K562 (cell line): Measurements from ENCODE around the gene AKT3. TPM values are rescaled to one million over a fixed set of nuclear protein-coding genes. Genes with fewer than 3 reads are reported as not detected.

ENCODE experiments used
- ATAC-seq: fragments of 200-7000 bp; cut with Tn5 transposase; 3 replicates; pipeline ENCODE4 v1.9.1; 2020; ENCODE audit warnings: moderate library complexity
- BruUV-seq: library from RNA; stranded (reverse); fragments of 400-500 nt; replicated peaks from 2 replicates; lab custom pipeline; 2021; lab: Mats Ljungman, UMichigan
- CTCF ChIA-PET: fragments of 300-600 bp; formaldehyde crosslinking; extraction: SDS; loops from one replicate; lab custom pipeline; 2021; ENCODE audit warnings: low intra/inter-chr PET ratio; lab: Yijun Ruan, JAX
- POLR2A ChIA-PET: fragments of 300-600, 350-650 bp; sonication (Branson Sonifier 250); formaldehyde crosslinking; extraction: SDS; loops from one replicate; lab custom pipeline; 2021; ENCODE audit warnings: antibody characterized with exemption, inconsistent platforms; lab: Yijun Ruan, JAX
- DNase-seq, 4 experiments: peaks; one replicate each; pipeline versions ENCODE4 v3.0.0 to v3.0.0-alpha.2; 2011 to 2018; ENCODE audit warnings: low spot score in 3 of 4, mixed read lengths in 3 of 4; ENCODE audit errors: extremely low read depth in 1 of 4
- FAIRE-seq: peaks from 2 replicates; lab custom pipeline; 2011; peaks lifted over from hg19 to GRCh38; lab: Jason Lieb, UNC
- H2AFZ ChIP-seq: 2 replicates; pipeline ENCODE4 v1.6.0; 2011; ENCODE audit warnings: low read depth, low read length, control low read depth, inconsistent platforms
- H3K27ac ChIP-seq: fragments of 200-600 bp; 3 replicates; pipeline ENCODE4 v1.8.0; 2011; ENCODE audit warnings: low read depth, mild to moderate bottlenecking, control low read depth, inconsistent platforms, low read length, moderate library complexity, mixed read lengths; ENCODE audit errors: extremely low read depth
- H3K27me3 ChIP-seq, 2 experiments: fragments of 300-600 bp in 1 of 2; 2 replicates in 1 of 2; 3 replicates in 1 of 2; pipeline versions ENCODE4 v1.6.0 to v1.8.0; 2011; ENCODE audit warnings: inconsistent platforms in 2 of 2, low read length in 2 of 2, mild to moderate bottlenecking in 1 of 2, mixed read lengths in 1 of 2, moderate library complexity in 1 of 2; ENCODE audit not compliant: control insufficient read depth in 2 of 2, insufficient read depth in 2 of 2
- H3K36me3 ChIP-seq: fragments of 300-600 bp; 3 replicates; pipeline ENCODE4 v1.8.0; 2011; ENCODE audit warnings: mild to moderate bottlenecking, low read length, inconsistent platforms; ENCODE audit not compliant: control insufficient read depth, insufficient read depth
- H3K4me1 ChIP-seq, 2 experiments: fragments of 200-600 bp in 1 of 2; replicated peaks in 1 of 2; 2 replicates in 1 of 2; 3 replicates in 1 of 2; pipeline versions ENCODE4 v1.5.1 to v1.8.0; 2011; ENCODE audit warnings: inconsistent platforms in 2 of 2, low read length in 2 of 2, mild to moderate bottlenecking in 1 of 2, mixed read lengths in 1 of 2, moderate library complexity in 1 of 2; ENCODE audit not compliant: control insufficient read depth in 2 of 2, insufficient read depth in 2 of 2
- H3K4me2 ChIP-seq: 2 replicates; pipeline ENCODE4 v1.6.1; 2011; ENCODE audit warnings: low read length, control low read depth, inconsistent platforms, mixed read lengths; ENCODE audit not compliant: insufficient read depth
- H3K4me3 ChIP-seq: fragments of 200-600 bp; sonication (generic), shearing (Covaris generic); 2 replicates; pipeline ENCODE4 v1.5.1; 2016; ENCODE audit warnings: control low read depth, inconsistent platforms
- H3K79me2 ChIP-seq: fragments of 200-600 bp; 3 replicates; pipeline ENCODE4 v1.8.0; 2011; ENCODE audit warnings: low read length, inconsistent platforms; ENCODE audit not compliant: control insufficient read depth, insufficient read depth
- H3K9ac ChIP-seq, 2 experiments: 2 replicates each; pipeline versions ENCODE4 v1.6.0 to v1.6.1; 2011; ENCODE audit warnings: low read depth in 2 of 2, low read length in 2 of 2, control low read depth in 1 of 2, inconsistent platforms in 1 of 2, mild to moderate bottlenecking in 1 of 2, mixed read lengths in 1 of 2; ENCODE audit not compliant: insufficient read depth in 1 of 2
- H3K9me1 ChIP-seq: one replicate; pipeline ENCODE4 v1.6.0; 2011; ENCODE audit warnings: inconsistent platforms, mild to moderate bottlenecking, low read length, moderate library complexity; ENCODE audit not compliant: control insufficient read depth, insufficient read depth
- H3K9me3 ChIP-seq: replicated peaks from 2 replicates; pipeline ENCODE4 v1.5.1; 2011; ENCODE audit warnings: low read depth, low read length, inconsistent platforms; ENCODE audit not compliant: control insufficient read depth, insufficient read depth
- H4K20me1 ChIP-seq: replicated peaks from 2 replicates; pipeline ENCODE4 v1.6.1; 2011; ENCODE audit warnings: low read length, inconsistent platforms, mixed read lengths; ENCODE audit not compliant: control insufficient read depth, insufficient read depth
- ATF2 ChIP-seq: sonication (generic); formaldehyde crosslinking; IDR thresholded peaks from 2 replicates; pipeline ENCODE4 v1.8.1; 2022; ENCODE audit warnings: missing genetic modification reagents
- CBX8 ChIP-seq: fragments of 200-600 bp; sonication (generic); IDR thresholded peaks from 2 replicates; pipeline ENCODE4 v1.6.1; 2012; ENCODE audit warnings: borderline replicate concordance, mixed run types, low read depth, mild to moderate bottlenecking, moderate library complexity, mixed read lengths, low read length, control low read depth, inconsistent platforms; ENCODE audit not compliant: poor library complexity, severe bottlenecking; ENCODE audit errors: extremely low read depth
- DIDO1 ChIP-seq: fragments of 450-650 bp; IDR thresholded peaks from 2 replicates; pipeline ENCODE4 v1.6.1; 2016; ENCODE audit warnings: low read depth, missing biosample characterization, missing genetic modification characterization
- KLF1 ChIP-seq: fragments of 450-650 bp; IDR thresholded peaks from 2 replicates; pipeline ENCODE4 v1.6.1; 2016; ENCODE audit warnings: missing genetic modification characterization, missing compliant biosample characterization
- KLF16 ChIP-seq: IDR thresholded peaks from 2 replicates; pipeline ENCODE4 v1.6.1; 2016; ENCODE audit warnings: antibody characterized with exemption
- MXI1 ChIP-seq: IDR thresholded peaks from 2 replicates; pipeline ENCODE4 v1.6.1; 2011; ENCODE audit warnings: low read depth, mild to moderate bottlenecking, improper control_type of control experiment, low read length
- NCOA1 ChIP-seq: fragments of 450-650 bp; IDR thresholded peaks from 2 replicates; pipeline ENCODE4 v1.6.1; 2016; ENCODE audit warnings: low read depth
- NCOA4 ChIP-seq: fragments of 450-650 bp; IDR thresholded peaks from 2 replicates; pipeline ENCODE4 v1.6.1; 2018; ENCODE audit warnings: mild to moderate bottlenecking; ENCODE audit not compliant: partially characterized antibody
- PATZ1 ChIP-seq: fragments of 250-450 bp; sonication (Bioruptor Pico); IDR thresholded peaks from 2 replicates; pipeline ENCODE4 v1.5.0; 2020; ENCODE audit warnings: mild to moderate bottlenecking, borderline replicate concordance
- RCOR1 ChIP-seq, 2 experiments: IDR thresholded peaks; 2 replicates each; pipeline ENCODE4 v1.6.1; 2012; ENCODE audit warnings: low read depth in 2 of 2, low read length in 2 of 2, borderline replicate concordance in 1 of 2, improper control_type of control experiment in 1 of 2
- SIRT6 ChIP-seq: IDR thresholded peaks from one replicate; pipeline ENCODE4 v1.6.1; 2012; ENCODE audit warnings: low read depth, mild to moderate bottlenecking, control low read depth, inconsistent platforms, low read length, moderate library complexity
- SP1 ChIP-seq: sonication (generic); formaldehyde crosslinking; IDR thresholded peaks from 2 replicates; pipeline ENCODE4 v1.8.1; 2022; ENCODE audit warnings: mild to moderate bottlenecking, missing genetic modification reagents
- TRIM28 ChIP-seq: fragments of 450-650 bp; IDR thresholded peaks from 2 replicates; pipeline ENCODE4 v1.6.1; 2017
- ZNF586 ChIP-seq: fragments of 450-650 bp; formaldehyde crosslinking; conservative IDR thresholded peaks from 2 replicates; pipeline ENCODE4 v1.4.0; 2020; ENCODE audit warnings: mild to moderate bottlenecking, moderate library complexity
- ZNF644 ChIP-seq: fragments of 200-800 bp; sonication (Bioruptor generic); IDR thresholded peaks from 2 replicates; pipeline ENCODE4 v1.6.1; 2016; ENCODE audit warnings: low read depth, missing genetic modification characterization, missing compliant biosample characterization
- WGBS: fragments of 100-300 bp; shearing (Covaris generic); methylation state at CpG from one replicate; pipeline ENCODE4 v1.1.6; 2016; ENCODE audit warnings: low coverage, mixed read lengths; ENCODE audit not compliant: insufficient coverage; ENCODE audit errors: missing lambda C conversion rate; 5-methylcytosine and 5-hydroxymethylcytosine counted together
- in situ Hi-C: fragments of 300-500 bp; cut with MboI; formaldehyde crosslinking; loops from 4 replicates; pipeline ENCODE4 v1.15.0; 2018; ENCODE audit warnings: inconsistent platforms, mixed read lengths
- intact Hi-C: fragments of 100-400 bp; cut with micrococcal nuclease; formaldehyde crosslinking; loops from 2 replicates; pipeline ENCODE4 v1.14.2; 2022
- polyA plus RNA-seq, 8 experiments: library from polyadenylated mRNA; depleted of rRNA in 4 of 8; stranded (reverse) in 5 of 8; unstranded in 3 of 8; fragments of >200 nt; fragmentation: Nextera tagmentation in 2 of 8; fragmentation: Illumina TruSeq in 1 of 8; extraction: Ambion mirVana in 2 of 8; extraction: Trizol in 1 of 8; gene quantifications; 2 replicates each; pipeline versions ENCODE4 v1.2.1 to v1.2.3, GENCODE V29; 2011 to 2014; ENCODE audit warnings: inconsistent platforms in 1 of 8, missing spikeins in 1 of 8
- total RNA-seq, 7 experiments: library from RNA; depleted of rRNA in 6 of 7; stranded (reverse); fragments of >200 nt in 6 of 7; fragmentation: Illumina TruSeq in 2 of 7; extraction: Trizol in 2 of 7; gene quantifications; 2 replicates each; pipeline versions ENCODE4 v1.2.1 to v1.2.3, GENCODE V29; 2011 to 2021; ENCODE audit warnings: low replicate concordance in 1 of 7

The AKT3 gene
- total and polyA plus RNA-seq, 9 of the 15 experiments (the other 6 are each of a cell fraction or from before 2014, with no cell fraction given), result 0.04 to 0.54 (median 0.18) TPM; not detected in 1

- 0% methylated on average over 6 of the region's 7 CpGs for WGBS
- intact Hi-C loops, result no loop called here
- H2AFZ ChIP-seq, result no peak overlapping the region
Observed at GRCh38 chr1:243559575-243560162, 290.4 kb downstream of the AKT3 start.

More at GRCh38 chr1:243559575-243560162, 290.4 kb downstream of the AKT3 start:
- CTCF ChIA-PET, result no interaction called here
- DNase-seq (no peak), ATAC-seq (no peak), FAIRE-seq (no peak)
- Histone ChIP-seq H3K9me1 (no peaks in the 10 kb centered on the region), H3K27ac (no peak overlapping the region), H3K79me2 (no peaks in the 10 kb centered on the region), H3K4me2 (no peak overlapping the region), H3K27me3 (no peaks in the 10 kb centered on the region), H3K4me1 (no peaks in the 10 kb centered on the region), H4K20me1 (no peaks in the 10 kb centered on the region), H3K9ac (no peak overlapping the region), H3K9me3 (no peaks in the 10 kb centered on the region), H3K4me3 (no peak overlapping the region), H3K36me3 (no peaks in the 10 kb centered on the region)
- no TSS peak for BruUV-seq
- in situ Hi-C loops, result no loop called here
- TF ChIP-seq ZNF644 (tag), result no peak
- no peak for TF ChIP-seq KLF16
- TF ChIP-seq ATF2 (CRISPR knock-in tag), result no peak
- TF ChIP-seq CBX8, result no peak
- TF ChIP-seq MXI1, result no peak
- no peak for TF ChIP-seq DIDO1 (tag)
- TF ChIP-seq NCOA4, result no peak
- no peak for TF ChIP-seq RCOR1 (IDR thresholded peaks at IDR 0.05; ENCODE audit: borderline replicate concordance in 1 of 2, low read depth in 2 of 2, low read length in 2 of 2)
- no peak for TF ChIP-seq SIRT6
- no peak for TF ChIP-seq ZNF586 (CRISPR knock-in tag)
- no peak for TF ChIP-seq NCOA1
- no peak for TF ChIP-seq SP1 (CRISPR knock-in tag)
- no peak for TF ChIP-seq PATZ1 (CRISPR knock-in tag)
- no peak for TF ChIP-seq KLF1 (tag)
- TF ChIP-seq TRIM28, result no peak
- POLR2A ChIA-PET, result no interaction called here
